ENCODE results near the gene UTP18. TPM values are rescaled to one million over a fixed set of nuclear protein-coding genes. Genes with fewer than 3 reads are reported as not detected.

UTP18 gene
- total RNA-seq (2022), result 55.3 and 63.4 TPM in 2 replicates
- Bru-seq, nascent RNA, result percentile 93 among the genes with signal in this experiment
- BruChase-seq, experiment 1, labeled RNA remaining after a 2-hour chase, result percentile 89 among the genes with signal in this experiment
- BruChase-seq, experiment 2, labeled RNA remaining after a 6-hour chase, result percentile 90 among the genes with signal in this experiment
- long read RNA-seq, transcript UTP18-201 (14 exons, 1,894 nt), result major isoform, 123 of 138 reads
- long read RNA-seq, partial matches to known transcripts, result 5 of 138 reads
- long read RNA-seq, other reads (novel, unspliced or antisense), result 10 of 138 reads

GRCh38 chr17:51260237-51261023 lies at the start of gene UTP18:
Gene UTP18, plus strand, starts transcription at chr17:51260546. Its CDS starts 39 bp downstream, at chr17:51260585.
- CTCF ChIA-PET, result interaction anchor here (0.8 kb wide), 1 partner anchor 95 kb away, joined by 5 read pairs; no protein-coding TSS in a partner anchor
- Mint-ChIP-seq H3K4me3 (ENCODE audit: unreplicated experiment) (peak within 1 kb of the TSS; percentile 66), H3K27ac (ENCODE audit: unreplicated experiment) (peak within 1 kb of the TSS; percentile 97), H3K4me1 (ENCODE audit: low read depth, unreplicated experiment) (peaks cover 29% of the 10 kb centered on the region), H3K9me3 (ENCODE audit: unreplicated experiment) (no peaks in the 10 kb centered on the region), H3K36me3 (ENCODE audit: insufficient read depth, unreplicated experiment) (peaks cover 62% of the 10 kb centered on the region), H3K27me3 (ENCODE audit: insufficient read depth, unreplicated experiment) (no peaks in the 10 kb centered on the region)
- TSS peak; percentile 4 for BruUV-seq (replicated peaks)
- H3K9me3 ChIP-seq, result no peaks in the 10 kb centered on the region
- POLR2A ChIA-PET, result no interaction called here
- H3K4me1 ChIP-seq, result peaks cover 5% of the 10 kb centered on the region; the same call in 1 of the 2 replicates
- no peaks in the 10 kb centered on the region; the same call in 1 of the 2 replicates for H3K36me3 ChIP-seq (ENCODE audit: control insufficient read depth, insufficient read depth, low read length)
- H3K27me3 ChIP-seq (replicated peaks; ENCODE audit: control insufficient read depth, insufficient read depth, low read length), result no peaks in the 10 kb centered on the region
- intact Hi-C loops (cut with micrococcal nuclease; ENCODE audit: unreplicated experiment), result loop anchor here (2.0 kb wide), 1 partner anchor 94 kb away; the partner anchor contains the start of gene NME2
- TF ChIP-seq CTCF (IDR thresholded peaks at IDR 0.05; ENCODE audit: insufficient read depth in 1 of 2, low read depth in 1 of 2, low read length in 1 of 2, severe bottlenecking in 1 of 2, unreplicated experiment in 1 of 2), result no peak
- peak; percentile 98 to 99 for DNase-seq
- peak within 1 kb of the TSS; percentile 87 for H3K4me3 ChIP-seq (ENCODE audit: low read depth, low read length)

GRCh38 chr17:51214920-51215319 lies 45.4 kb upstream of the UTP18 start:
- TF ChIP-seq CTCF (IDR thresholded peaks at IDR 0.05; ENCODE audit: insufficient read depth in 1 of 2, low read depth in 1 of 2, low read length in 1 of 2, severe bottlenecking in 1 of 2, unreplicated experiment in 1 of 2), result no peak
- no peak overlapping the region for H3K27ac Mint-ChIP-seq (ENCODE audit: unreplicated experiment)
- no TSS peak for BruUV-seq (replicated peaks)
- H3K4me3 Mint-ChIP-seq (ENCODE audit: unreplicated experiment), result no peak overlapping the region
- no peaks in the 10 kb centered on the region for H3K27me3 Mint-ChIP-seq (ENCODE audit: insufficient read depth, unreplicated experiment)
- ChIA-PET POLR2A (no interaction called here), CTCF (no interaction called here)
- H3K9me3 Mint-ChIP-seq (ENCODE audit: unreplicated experiment), result no peaks in the 10 kb centered on the region
- no peaks in the 10 kb centered on the region for H3K4me1 ChIP-seq
- no peaks in the 10 kb centered on the region for H3K9me3 ChIP-seq
- H3K27me3 ChIP-seq (replicated peaks; ENCODE audit: control insufficient read depth, insufficient read depth, low read length), result no peaks in the 10 kb centered on the region
- no peaks in the 10 kb centered on the region for H3K36me3 ChIP-seq (ENCODE audit: control insufficient read depth, insufficient read depth, low read length)
- no peaks in the 10 kb centered on the region for H3K4me1 Mint-ChIP-seq (ENCODE audit: low read depth, unreplicated experiment)
- H3K36me3 Mint-ChIP-seq (ENCODE audit: insufficient read depth, unreplicated experiment), result peaks cover 39% of the 10 kb centered on the region
- no peak for DNase-seq
- no peak overlapping the region for H3K4me3 ChIP-seq (ENCODE audit: low read depth, low read length)
- intact Hi-C loops (cut with micrococcal nuclease; ENCODE audit: unreplicated experiment), result no loop called here

GRCh38 chr17:51217946-51218345 lies 42.4 kb upstream of the UTP18 start:
- no peaks in the 10 kb centered on the region for H3K4me1 Mint-ChIP-seq (ENCODE audit: low read depth, unreplicated experiment)
- no peak for DNase-seq
- Histone ChIP-seq H3K4me1 (no peaks in the 10 kb centered on the region), H3K9me3 (no peaks in the 10 kb centered on the region), H3K4me3 (ENCODE audit: low read depth, low read length) (no peak overlapping the region), H3K36me3 (ENCODE audit: control insufficient read depth, insufficient read depth, low read length) (no peaks in the 10 kb centered on the region), H3K27me3 (replicated peaks; ENCODE audit: control insufficient read depth, insufficient read depth, low read length) (no peaks in the 10 kb centered on the region)
- H3K9me3 Mint-ChIP-seq (ENCODE audit: unreplicated experiment), result no peaks in the 10 kb centered on the region
- TF ChIP-seq CTCF (IDR thresholded peaks at IDR 0.05; ENCODE audit: insufficient read depth in 1 of 2, low read depth in 1 of 2, low read length in 1 of 2, severe bottlenecking in 1 of 2, unreplicated experiment in 1 of 2), result no peak
- H3K4me3 Mint-ChIP-seq (ENCODE audit: unreplicated experiment), result no peak overlapping the region
- no peak overlapping the region for H3K27ac Mint-ChIP-seq (ENCODE audit: unreplicated experiment)
- intact Hi-C loops (cut with micrococcal nuclease; ENCODE audit: unreplicated experiment), result no loop called here
- BruUV-seq (replicated peaks), result no TSS peak
- peaks cover 37% of the 10 kb centered on the region for H3K36me3 Mint-ChIP-seq (ENCODE audit: insufficient read depth, unreplicated experiment)
- ChIA-PET CTCF (no interaction called here), POLR2A (no interaction called here)
- no peaks in the 10 kb centered on the region for H3K27me3 Mint-ChIP-seq (ENCODE audit: insufficient read depth, unreplicated experiment)
